ENCODE measurements around the gene UBL4A. TPM values are rescaled to one million over a fixed set of nuclear protein-coding genes. Genes with fewer than 3 reads are reported as not detected.

Gene UBL4A
- total and polyA plus RNA-seq, 3 experiments from 2014 or later, result 55.3 to 64.3 (median 58.9) TPM

- H3K36me3 Mint-ChIP-seq, result peaks cover 0 to 60% (median 2%) of the 10 kb centered on the region in 3 donors
- CTCF ChIA-PET, result no interaction called here
- Histone ChIP-seq H3K4me3 (ENCODE audit: low read length) (no peak overlapping the region), H3K27ac (ENCODE audit: low read depth, low read length) (no peak overlapping the region), H3K9me3 (ENCODE audit: low read length) (no peaks in the 10 kb centered on the region), H3K36me3 (ENCODE audit: insufficient read depth, low read length) (no peaks in the 10 kb centered on the region), H3K4me1 (ENCODE audit: insufficient read depth, low read length) (no peaks in the 10 kb centered on the region), H3K27me3 (ENCODE audit: insufficient read depth, low read length, poor library complexity, severe bottlenecking) (no peaks in the 10 kb centered on the region)
- H3K4me3 Mint-ChIP-seq, result no peak overlapping the region
- no peaks in the 10 kb centered on the region for H3K9me3 Mint-ChIP-seq
- POLR2A ChIA-PET, result no interaction called here
- no peaks in the 10 kb centered on the region for H3K27me3 Mint-ChIP-seq
- DNase-seq, result no peak
- peaks cover 9 to 14% (median 9%) of the 10 kb centered on the region in 3 donors for H3K4me1 Mint-ChIP-seq
- H3K27ac Mint-ChIP-seq, result peak overlapping the region in 2 of 8 donors; percentile 65 to 81
These were observed 20.8 kb downstream of the UBL4A start for GRCh38 chrX:154465601-154466000.

- Histone ChIP-seq H3K27me3 (ENCODE audit: insufficient read depth, low read length, poor library complexity, severe bottlenecking) (no peaks in the 10 kb centered on the region), H3K27ac (ENCODE audit: low read depth, low read length) (no peak overlapping the region), H3K9me3 (ENCODE audit: low read length) (no peaks in the 10 kb centered on the region), H3K36me3 (ENCODE audit: insufficient read depth, low read length) (no peaks in the 10 kb centered on the region), H3K4me1 (ENCODE audit: insufficient read depth, low read length) (no peaks in the 10 kb centered on the region), H3K4me3 (ENCODE audit: low read length) (no peak overlapping the region)
- Mint-ChIP-seq H3K4me3 (peak overlapping the region in 1 of 7 donors; percentile 44), H3K27me3 (no peaks in the 10 kb centered on the region), H3K9me3 (no peaks in the 10 kb centered on the region), H3K27ac (peak overlapping the region in 1 of 8 donors; percentile 81), H3K36me3 (peaks cover 0 to 52% (median 2%) of the 10 kb centered on the region in 3 donors), H3K4me1 (peaks cover 9 to 20% (median 11%) of the 10 kb centered on the region in 3 donors)
- DNase-seq, result no peak
- ChIA-PET POLR2A (no interaction called here), CTCF (no interaction called here)
These were observed 21.5 kb downstream of the UBL4A start for GRCh38 chrX:154464806-154465365.

- Histone ChIP-seq H3K4me1 (ENCODE audit: insufficient read depth, low read length) (peaks cover 5% of the 10 kb centered on the region), H3K27me3 (ENCODE audit: insufficient read depth, low read length, poor library complexity, severe bottlenecking) (no peaks in the 10 kb centered on the region), H3K9me3 (ENCODE audit: low read length) (no peaks in the 10 kb centered on the region), H3K36me3 (ENCODE audit: insufficient read depth, low read length) (no peaks in the 10 kb centered on the region), H3K4me3 (ENCODE audit: low read length) (no peak overlapping the region), H3K27ac (ENCODE audit: low read depth, low read length) (no peak overlapping the region)
- CTCF ChIA-PET, result interaction anchor here (1.0 kb wide), 1 partner anchor 13 kb away, joined by 3 read pairs; no protein-coding TSS in a partner anchor
- no peak overlapping the region for H3K27ac Mint-ChIP-seq
- no peaks in the 10 kb centered on the region for H3K9me3 Mint-ChIP-seq
- POLR2A ChIA-PET, result no interaction called here
- H3K27me3 Mint-ChIP-seq, result no peaks in the 10 kb centered on the region
- peaks cover 9 to 30% (median 15%) of the 10 kb centered on the region in 3 donors for H3K4me1 Mint-ChIP-seq
- DNase-seq, result no peak
- no peak overlapping the region for H3K4me3 Mint-ChIP-seq
- H3K36me3 Mint-ChIP-seq, result peaks cover 0 to 45% (median 2%) of the 10 kb centered on the region in 3 donors
These were observed 22.7 kb downstream of the UBL4A start for GRCh38 chrX:154463611-154464220.

GRCh38 chrX:154462396-154462795, 24.0 kb downstream of the UBL4A start:
- no peak overlapping the region for H3K4me3 ChIP-seq (ENCODE audit: low read length)
- H3K27me3 ChIP-seq (ENCODE audit: insufficient read depth, low read length, poor library complexity, severe bottlenecking), result no peaks in the 10 kb centered on the region
- Mint-ChIP-seq H3K4me3 (no peak overlapping the region), H3K36me3 (peaks cover 0 to 40% (median 2%) of the 10 kb centered on the region in 3 donors), H3K4me1 (peaks cover 11 to 31% (median 16%) of the 10 kb centered on the region in 3 donors), H3K27ac (peak overlapping the region in 1 of 8 donors; percentile 54), H3K9me3 (no peaks in the 10 kb centered on the region), H3K27me3 (peaks cover 0 to 1% of the 10 kb centered on the region in 2 donors)
- H3K9me3 ChIP-seq (ENCODE audit: low read length), result no peaks in the 10 kb centered on the region
- no peaks in the 10 kb centered on the region for H3K36me3 ChIP-seq (ENCODE audit: insufficient read depth, low read length)
- no peak overlapping the region for H3K27ac ChIP-seq (ENCODE audit: low read depth, low read length)
- no peak for DNase-seq
- ChIA-PET CTCF (no interaction called here), POLR2A (no interaction called here)
- peaks cover 5% of the 10 kb centered on the region for H3K4me1 ChIP-seq (ENCODE audit: insufficient read depth, low read length)

- peaks cover 14 to 34% (median 18%) of the 10 kb centered on the region in 3 donors for H3K4me1 Mint-ChIP-seq
- peak overlapping the region in 3 of 7 donors; percentile 47 to 85 (median 64) for H3K4me3 Mint-ChIP-seq
- peaks cover 0 to 1% of the 10 kb centered on the region in 2 donors for H3K27me3 Mint-ChIP-seq
These were observed 26.1 kb downstream of the UBL4A start for GRCh38 chrX:154460326-154460725.

GRCh38 chrX:154459832-154460231, 26.6 kb downstream of the UBL4A start:
- POLR2A ChIA-PET, result interaction anchor here (0.8 to 1.4 kb wide), 3 partner anchors 8 to 31 kb away, joined by 3 to 4 read pairs (median 3); partner anchors contain the start of genes FAM50A and SLC10A3

More at GRCh38 chrX:154460326-154460725, 26.1 kb downstream of the UBL4A start:
- H3K4me1 ChIP-seq (ENCODE audit: insufficient read depth, low read length), result peaks cover 5% of the 10 kb centered on the region
- POLR2A ChIA-PET, result no interaction called here
- no peak overlapping the region for H3K27ac ChIP-seq (ENCODE audit: low read depth, low read length)
- H3K36me3 ChIP-seq (ENCODE audit: insufficient read depth, low read length), result no peaks in the 10 kb centered on the region
- CTCF ChIA-PET, result no interaction called here
- DNase-seq, result no peak
- Mint-ChIP-seq H3K9me3 (no peaks in the 10 kb centered on the region), H3K36me3 (peaks cover 0 to 29% (median 2%) of the 10 kb centered on the region in 3 donors), H3K27ac (peak overlapping the region in 1 of 8 donors; percentile 75)
- H3K27me3 ChIP-seq (ENCODE audit: insufficient read depth, low read length, poor library complexity, severe bottlenecking), result no peaks in the 10 kb centered on the region
- H3K4me3 ChIP-seq (ENCODE audit: low read length), result no peak overlapping the region
- H3K9me3 ChIP-seq (ENCODE audit: low read length), result no peaks in the 10 kb centered on the region

GRCh38 chrX:154458954-154459778, 27.2 kb downstream of the UBL4A start:
- Mint-ChIP-seq H3K27ac (peak overlapping the region; percentile 26 to 94 (median 54)), H3K4me3 (peak overlapping the region; percentile 77 to 92 (median 83)), H3K9me3 (no peaks in the 10 kb centered on the region), H3K27me3 (peaks cover 0 to 4% of the 10 kb centered on the region in 2 donors), H3K4me1 (peaks cover 14 to 34% (median 18%) of the 10 kb centered on the region in 3 donors), H3K36me3 (peaks cover 0 to 24% (median 2%) of the 10 kb centered on the region in 3 donors)
- peak overlapping the region; percentile 54 for H3K27ac ChIP-seq (ENCODE audit: low read depth, low read length)
- H3K9me3 ChIP-seq (ENCODE audit: low read length), result no peaks in the 10 kb centered on the region
- POLR2A ChIA-PET, result interaction anchor here (0.6 to 1.4 kb wide), 7 partner anchors 9 to 31 kb away, joined by 3 to 4 read pairs (median 3); partner anchors contain the start of genes FAM50A and SLC10A3
- H3K27me3 ChIP-seq (ENCODE audit: insufficient read depth, low read length, poor library complexity, severe bottlenecking), result no peaks in the 10 kb centered on the region
- CTCF ChIA-PET, result interaction anchor here (1.3 kb wide), 1 partner anchor 60 kb away, joined by 4 read pairs; no protein-coding TSS in a partner anchor
- no peak for DNase-seq
- peak overlapping the region; percentile 55 for H3K4me3 ChIP-seq (ENCODE audit: low read length)
- H3K36me3 ChIP-seq (ENCODE audit: insufficient read depth, low read length), result no peaks in the 10 kb centered on the region
- H3K4me1 ChIP-seq (ENCODE audit: insufficient read depth, low read length), result peaks cover 5% of the 10 kb centered on the region

More at GRCh38 chrX:154459832-154460231, 26.6 kb downstream of the UBL4A start:
- H3K4me3 ChIP-seq (ENCODE audit: low read length), result no peak overlapping the region
- Mint-ChIP-seq H3K36me3 (peaks cover 0 to 25% (median 2%) of the 10 kb centered on the region in 3 donors), H3K4me1 (peaks cover 14 to 34% (median 18%) of the 10 kb centered on the region in 3 donors), H3K27me3 (peaks cover 0 to 1% of the 10 kb centered on the region in 2 donors), H3K9me3 (no peaks in the 10 kb centered on the region), H3K27ac (no peak overlapping the region), H3K4me3 (peak overlapping the region in 5 of 7 donors; percentile 41 to 85 (median 64))
- CTCF ChIA-PET, result interaction anchor here (1.3 kb wide), 1 partner anchor 61 kb away, joined by 4 read pairs; no protein-coding TSS in a partner anchor
- H3K36me3 ChIP-seq (ENCODE audit: insufficient read depth, low read length), result no peaks in the 10 kb centered on the region
- no peak overlapping the region for H3K27ac ChIP-seq (ENCODE audit: low read depth, low read length)
- DNase-seq, result no peak
- H3K27me3 ChIP-seq (ENCODE audit: insufficient read depth, low read length, poor library complexity, severe bottlenecking), result no peaks in the 10 kb centered on the region
- peaks cover 5% of the 10 kb centered on the region for H3K4me1 ChIP-seq (ENCODE audit: insufficient read depth, low read length)
- no peaks in the 10 kb centered on the region for H3K9me3 ChIP-seq (ENCODE audit: low read length)
